CD8-positive, alpha-beta memory T cell (primary cell): ENCODE results near the gene GRIN1. TPM values are rescaled to one million over a fixed set of nuclear protein-coding genes. Genes with fewer than 3 reads are reported as not detected.

Experiments
- CTCF ChIA-PET: fragments of 350-600 bp; sonication (Branson Sonifier 250); formaldehyde crosslinking; loops from one replicate; lab custom pipeline; 2021; ENCODE audit warnings: antibody characterized with exemption; lab: Charles Lee
- POLR2A ChIA-PET: fragments of 350-600 bp; sonication (Branson Sonifier 250); formaldehyde crosslinking; loops from one replicate; lab custom pipeline; 2021; ENCODE audit warnings: antibody characterized with exemption; lab: Charles Lee
- DNase-seq, 5 donors: peaks; one replicate each; pipeline versions ENCODE4 v3.0.0 to v3.0.0-alpha.2; 2020 to 2022; ENCODE audit warnings: mixed read lengths in 1 of 5
- H3K27ac ChIP-seq: one replicate; pipeline ENCODE4 v1.7.0; 2013; ENCODE audit warnings: low read depth, mild to moderate bottlenecking, low read length, moderate library complexity
- H3K27me3 ChIP-seq: 2 replicates; pipeline ENCODE4 v1.7.0; 2013; ENCODE audit warnings: low read length, mild to moderate bottlenecking; ENCODE audit not compliant: insufficient read depth, poor library complexity, severe bottlenecking
- H3K36me3 ChIP-seq: 2 replicates; pipeline ENCODE4 v1.7.0; 2013; ENCODE audit warnings: mild to moderate bottlenecking, low read length, moderate library complexity; ENCODE audit not compliant: insufficient read depth
- H3K4me1 ChIP-seq: 2 replicates; pipeline ENCODE4 v1.7.0; 2013; ENCODE audit warnings: mild to moderate bottlenecking, low read length, moderate library complexity; ENCODE audit not compliant: insufficient read depth
- H3K4me3 ChIP-seq: 2 replicates; pipeline ENCODE4 v1.7.0; 2013; ENCODE audit warnings: mild to moderate bottlenecking, low read length
- H3K9me3 ChIP-seq: 2 replicates; pipeline ENCODE4 v1.7.0; 2013; ENCODE audit warnings: mild to moderate bottlenecking, low read length
- H3K27ac Mint-ChIP-seq, 8 donors: one replicate each; pipeline ENCODE4 v1.8.0; 2020 to 2021; ENCODE audit warnings: mixed read lengths in 8 of 8, mild to moderate bottlenecking in 6 of 8, inconsistent platforms in 3 of 8, moderate library complexity in 3 of 8
- H3K27me3 Mint-ChIP-seq, 2 donors: one replicate each; pipeline ENCODE4 v1.8.0; 2020 to 2021; ENCODE audit warnings: mixed read lengths in 2 of 2, mild to moderate bottlenecking in 1 of 2, moderate library complexity in 1 of 2
- H3K36me3 Mint-ChIP-seq, 3 donors: one replicate each; pipeline ENCODE4 v1.8.0; 2020 to 2021; ENCODE audit warnings: mixed read lengths in 3 of 3, inconsistent platforms in 1 of 3, mild to moderate bottlenecking in 1 of 3
- H3K4me1 Mint-ChIP-seq, 3 donors: one replicate each; pipeline ENCODE4 v1.8.0; 2020 to 2021; ENCODE audit warnings: mixed read lengths in 3 of 3, inconsistent platforms in 1 of 3, mild to moderate bottlenecking in 1 of 3
- H3K4me3 Mint-ChIP-seq, 7 donors: one replicate each; pipeline ENCODE4 v1.8.0; 2020 to 2021; ENCODE audit warnings: mixed read lengths in 7 of 7, mild to moderate bottlenecking in 6 of 7, moderate library complexity in 4 of 7, inconsistent platforms in 2 of 7
- H3K9me3 Mint-ChIP-seq, 5 donors: one replicate each; pipeline ENCODE4 v1.8.0; 2020 to 2022; ENCODE audit warnings: mixed read lengths in 5 of 5, mild to moderate bottlenecking in 3 of 5, moderate library complexity in 2 of 5, inconsistent platforms in 1 of 5
- polyA plus RNA-seq: library from polyadenylated mRNA; unstranded; fragments of 300-500 nt; fragmentation: Illumina TruSeq; gene quantifications from one replicate; pipeline ENCODE4 v1.2.3, GENCODE V29; 2021
- total RNA-seq, 2 experiments: library from RNA; stranded (reverse); gene quantifications; one replicate each; pipeline ENCODE4 v1.2.3, GENCODE V29; 2021

GRIN1 gene
- total and polyA plus RNA-seq, 3 experiments from 2014 or later, result not detected

- Mint-ChIP-seq H3K4me3 (no peak overlapping the region), H3K36me3 (peaks cover 0 to 17% (median 6%) of the 10 kb centered on the region in 3 donors), H3K27ac (peak overlapping the region in 2 of 8 donors; percentile 41 to 45), H3K9me3 (no peaks in the 10 kb centered on the region), H3K4me1 (no peaks in the 10 kb centered on the region), H3K27me3 (no peaks in the 10 kb centered on the region)
- ChIA-PET CTCF (interaction anchor here (1.5 kb wide), 1 partner anchor 8 kb away, joined by 8 read pairs; no protein-coding TSS in a partner anchor), POLR2A (interaction anchor here (0.7 kb wide), 1 partner anchor 10 kb away, joined by 3 read pairs; no protein-coding TSS in a partner anchor)
- no peak for DNase-seq
- Histone ChIP-seq H3K36me3 (peaks cover 53% of the 10 kb centered on the region), H3K4me3 (no peak overlapping the region), H3K4me1 (no peaks in the 10 kb centered on the region), H3K9me3 (no peaks in the 10 kb centered on the region), H3K27ac (no peak overlapping the region), H3K27me3 (no peaks in the 10 kb centered on the region)
Measured at GRCh38 chr9:137103206-137103999, 35.6 kb upstream of the GRIN1 start.

DNA sequence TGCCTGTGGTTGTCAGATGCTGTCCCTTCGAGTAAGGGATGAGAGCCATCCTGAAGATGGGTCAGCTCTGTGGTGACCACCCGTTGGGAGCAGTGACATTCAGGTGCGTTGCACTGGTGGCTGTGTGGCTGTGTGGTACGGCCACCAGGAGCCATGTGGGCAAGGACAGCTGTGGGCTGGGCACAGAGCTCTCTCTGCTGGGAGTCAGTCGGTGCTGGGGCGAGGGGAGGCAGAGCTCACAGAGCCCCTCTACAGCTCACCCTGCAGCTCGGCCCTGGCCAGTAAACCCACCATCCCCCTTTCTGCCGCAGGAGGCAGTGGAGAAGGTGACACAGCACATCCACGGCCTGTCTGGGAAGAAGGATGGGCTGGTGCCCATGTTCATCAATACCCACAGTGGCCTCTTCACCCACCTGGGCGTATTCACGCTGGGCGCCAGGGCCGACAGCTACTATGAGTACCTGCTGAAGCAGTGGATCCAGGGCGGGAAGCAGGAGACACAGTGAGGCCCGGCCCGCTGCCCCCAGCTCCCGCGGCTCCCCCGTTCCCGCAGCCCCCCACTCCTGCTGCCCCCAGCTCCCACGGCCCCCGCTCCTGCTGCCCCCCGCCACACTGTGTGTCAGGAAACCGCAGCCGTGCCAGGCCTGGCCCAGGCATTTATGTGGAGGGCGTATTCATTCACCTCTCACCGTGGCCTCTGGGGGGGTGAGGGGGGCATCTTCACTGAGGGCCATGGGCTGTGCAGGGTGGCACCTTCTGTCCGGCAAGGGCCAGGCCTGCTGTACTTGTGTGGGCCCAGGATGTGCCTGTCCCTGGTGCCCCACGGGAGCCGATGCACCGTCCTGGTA, 32.9 kb upstream of the GRIN1 start:
- no peak overlapping the region for H3K27ac ChIP-seq
- H3K4me1 ChIP-seq, result no peaks in the 10 kb centered on the region
- peaks cover 46% of the 10 kb centered on the region for H3K36me3 ChIP-seq
- Mint-ChIP-seq H3K4me3 (no peak overlapping the region), H3K27ac (no peak overlapping the region), H3K36me3 (peaks cover 0 to 37% (median 4%) of the 10 kb centered on the region in 3 donors), H3K4me1 (no peaks in the 10 kb centered on the region), H3K9me3 (no peaks in the 10 kb centered on the region), H3K27me3 (no peaks in the 10 kb centered on the region)
- no peaks in the 10 kb centered on the region for H3K9me3 ChIP-seq
- H3K4me3 ChIP-seq, result no peak overlapping the region
- H3K27me3 ChIP-seq, result no peaks in the 10 kb centered on the region
- POLR2A ChIA-PET, result interaction anchor here (0.5 to 1.9 kb wide), 3 partner anchors 10 to 272 kb away, joined by 3 to 8 read pairs (median 5); partner anchors contain the start of gene MAN1B1
- CTCF ChIA-PET, result interaction anchor here (0.9 to 2.7 kb wide), 6 partner anchors 10 to 264 kb away, joined by 3 to 14 read pairs (median 3); partner anchors contain the start of gene AJM1
- DNase-seq, result no peak

GRCh38 chr9:137106662-137107250, 32.2 kb upstream of the GRIN1 start:
- H3K27me3 Mint-ChIP-seq, result no peaks in the 10 kb centered on the region
- no peaks in the 10 kb centered on the region for H3K4me1 ChIP-seq
- DNase-seq, result no peak
- POLR2A ChIA-PET, result no interaction called here
- no peaks in the 10 kb centered on the region for H3K9me3 ChIP-seq
- H3K4me1 Mint-ChIP-seq, result no peaks in the 10 kb centered on the region
- H3K4me3 ChIP-seq, result no peak overlapping the region
- H3K36me3 Mint-ChIP-seq, result peaks cover 0 to 41% (median 4%) of the 10 kb centered on the region in 3 donors
- H3K4me3 Mint-ChIP-seq, result no peak overlapping the region
- no peak overlapping the region for H3K27ac ChIP-seq
- H3K36me3 ChIP-seq, result peaks cover 38% of the 10 kb centered on the region
- no peaks in the 10 kb centered on the region for H3K9me3 Mint-ChIP-seq
- no peak overlapping the region for H3K27ac Mint-ChIP-seq
- CTCF ChIA-PET, result interaction anchor here (0.9 to 2.7 kb wide), 3 partner anchors 11 to 43 kb away, joined by 3 to 14 read pairs (median 4); no protein-coding TSS in a partner anchor
- no peaks in the 10 kb centered on the region for H3K27me3 ChIP-seq

GRCh38 chr9:137107312-137107921, 31.5 kb upstream of the GRIN1 start:
- CTCF ChIA-PET, result interaction anchor here (0.9 to 2.7 kb wide), 2 partner anchors 12 to 42 kb away, joined by 4 to 14 read pairs; no protein-coding TSS in a partner anchor

GRCh38 chr9:137107982-137108381, 31.0 kb upstream of the GRIN1 start:
- Mint-ChIP-seq H3K36me3 (peaks cover 0 to 46% (median 4%) of the 10 kb centered on the region in 3 donors), H3K27ac (no peak overlapping the region), H3K4me3 (no peak overlapping the region), H3K4me1 (peaks cover 0 to 3% (median 0%) of the 10 kb centered on the region in 3 donors), H3K9me3 (no peaks in the 10 kb centered on the region), H3K27me3 (no peaks in the 10 kb centered on the region)
- Histone ChIP-seq H3K27me3 (no peaks in the 10 kb centered on the region), H3K36me3 (peaks cover 26% of the 10 kb centered on the region), H3K4me3 (no peak overlapping the region), H3K4me1 (no peaks in the 10 kb centered on the region), H3K9me3 (no peaks in the 10 kb centered on the region), H3K27ac (no peak overlapping the region)
- DNase-seq, result no peak
- ChIA-PET POLR2A (no interaction called here), CTCF (no interaction called here)

More at GRCh38 chr9:137107312-137107921, 31.5 kb upstream of the GRIN1 start:
- Histone ChIP-seq H3K9me3 (no peaks in the 10 kb centered on the region), H3K27ac (no peak overlapping the region), H3K36me3 (peaks cover 32% of the 10 kb centered on the region), H3K27me3 (no peaks in the 10 kb centered on the region), H3K4me3 (no peak overlapping the region), H3K4me1 (no peaks in the 10 kb centered on the region)
- Mint-ChIP-seq H3K9me3 (no peaks in the 10 kb centered on the region), H3K36me3 (peaks cover 0 to 44% (median 4%) of the 10 kb centered on the region in 3 donors), H3K4me1 (no peaks in the 10 kb centered on the region), H3K27me3 (no peaks in the 10 kb centered on the region), H3K27ac (no peak overlapping the region), H3K4me3 (no peak overlapping the region)
- POLR2A ChIA-PET, result no interaction called here
- no peak for DNase-seq

DNA sequence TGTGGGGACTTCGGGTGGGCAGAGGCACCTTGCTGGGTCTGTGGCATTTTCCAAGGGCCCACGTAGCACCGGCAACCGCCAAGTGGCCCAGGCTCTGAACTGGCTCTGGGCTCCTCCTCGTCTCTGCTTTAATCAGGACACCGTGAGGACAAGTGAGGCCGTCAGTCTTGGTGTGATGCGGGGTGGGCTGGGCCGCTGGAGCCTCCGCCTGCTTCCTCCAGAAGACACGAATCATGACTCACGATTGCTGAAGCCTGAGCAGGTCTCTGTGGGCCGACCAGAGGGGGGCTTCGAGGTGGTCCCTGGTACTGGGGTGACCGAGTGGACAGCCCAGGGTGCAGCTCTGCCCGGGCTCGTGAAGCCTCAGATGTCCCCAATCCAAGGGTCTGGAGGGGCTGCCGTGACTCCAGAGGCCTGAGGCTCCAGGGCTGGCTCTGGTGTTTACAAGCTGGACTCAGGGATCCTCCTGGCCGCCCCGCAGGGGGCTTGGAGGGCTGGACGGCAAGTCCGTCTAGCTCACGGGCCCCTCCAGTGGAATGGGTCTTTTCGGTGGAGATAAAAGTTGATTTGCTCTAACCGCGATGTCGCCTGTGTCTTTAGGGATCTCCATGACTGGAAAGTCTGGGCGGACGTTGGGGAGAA, 30.2 kb upstream of the GRIN1 start:
- Mint-ChIP-seq H3K27me3 (no peaks in the 10 kb centered on the region), H3K4me1 (peaks cover 0 to 9% (median 3%) of the 10 kb centered on the region in 3 donors), H3K9me3 (no peaks in the 10 kb centered on the region), H3K36me3 (peaks cover 0 to 48% (median 4%) of the 10 kb centered on the region in 3 donors), H3K4me3 (no peak overlapping the region), H3K27ac (no peak overlapping the region)
- H3K27me3 ChIP-seq, result no peaks in the 10 kb centered on the region
- H3K4me3 ChIP-seq, result no peak overlapping the region
- H3K4me1 ChIP-seq, result peaks cover 5% of the 10 kb centered on the region
- H3K27ac ChIP-seq, result no peak overlapping the region
- CTCF ChIA-PET, result no interaction called here
- peaks cover 19% of the 10 kb centered on the region for H3K36me3 ChIP-seq
- POLR2A ChIA-PET, result no interaction called here
- no peak for DNase-seq
- no peaks in the 10 kb centered on the region for H3K9me3 ChIP-seq
